Measurements from ENCODE around the gene NES.

DNA sequence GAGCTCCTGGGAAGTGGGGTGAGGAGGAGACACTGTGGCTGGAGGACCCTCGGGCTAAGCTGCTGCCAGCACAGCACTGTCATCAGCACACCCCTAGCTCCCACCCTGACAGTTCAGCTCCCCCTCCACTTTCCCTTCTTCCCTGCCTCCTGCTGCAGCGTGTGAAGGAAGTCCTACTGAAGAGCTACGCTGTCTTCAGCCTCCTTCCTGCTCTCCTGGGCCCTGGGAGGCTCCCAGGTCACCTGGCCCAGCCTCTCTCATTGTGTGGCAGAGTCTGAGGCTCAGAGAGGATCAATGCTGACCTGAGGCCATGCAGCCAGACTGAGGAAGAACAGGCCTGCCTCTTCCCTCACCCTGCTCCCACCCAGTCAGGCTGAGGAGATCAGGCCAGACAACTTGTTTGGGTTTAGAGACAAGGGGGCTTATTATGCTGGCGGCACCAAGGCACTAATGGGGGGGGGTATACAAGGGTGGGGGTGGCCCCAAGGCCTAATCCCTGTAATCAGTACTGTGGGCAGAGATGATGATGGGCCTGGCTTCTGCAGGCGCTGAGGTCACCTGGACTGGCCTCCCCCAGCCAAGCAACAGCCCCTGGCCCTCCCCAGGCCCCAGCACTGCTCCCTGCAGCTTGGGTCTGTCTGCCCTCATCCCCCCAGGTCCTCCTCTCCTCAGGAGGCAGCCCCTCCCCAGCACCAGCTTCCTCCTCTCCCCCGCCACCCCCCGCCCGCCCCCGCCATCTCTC lies 9.1 kb downstream of the NES start:
- no peak for TF ChIP-seq POLR2A (IDR thresholded peaks at IDR 0.05)
- TF ChIP-seq, protein P1, sequence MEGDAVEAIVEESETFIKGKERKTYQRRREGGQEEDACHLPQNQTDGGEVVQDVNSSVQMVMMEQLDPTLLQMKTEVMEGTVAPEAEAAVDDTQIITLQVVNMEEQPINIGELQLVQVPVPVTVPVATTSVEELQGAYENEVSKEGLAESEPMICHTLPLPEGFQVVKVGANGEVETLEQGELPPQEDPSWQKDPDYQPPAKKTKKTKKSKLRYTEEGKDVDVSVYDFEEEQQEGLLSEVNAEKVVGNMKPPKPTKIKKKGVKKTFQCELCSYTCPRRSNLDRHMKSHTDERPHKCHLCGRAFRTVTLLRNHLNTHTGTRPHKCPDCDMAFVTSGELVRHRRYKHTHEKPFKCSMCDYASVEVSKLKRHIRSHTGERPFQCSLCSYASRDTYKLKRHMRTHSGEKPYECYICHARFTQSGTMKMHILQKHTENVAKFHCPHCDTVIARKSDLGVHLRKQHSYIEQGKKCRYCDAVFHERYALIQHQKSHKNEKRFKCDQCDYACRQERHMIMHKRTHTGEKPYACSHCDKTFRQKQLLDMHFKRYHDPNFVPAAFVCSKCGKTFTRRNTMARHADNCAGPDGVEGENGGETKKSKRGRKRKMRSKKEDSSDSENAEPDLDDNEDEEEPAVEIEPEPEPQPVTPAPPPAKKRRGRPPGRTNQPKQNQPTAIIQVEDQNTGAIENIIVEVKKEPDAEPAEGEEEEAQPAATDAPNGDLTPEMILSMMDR (IDR thresholded peaks at IDR 0.05 in 8 of 11, conservative IDR thresholded peaks at IDR 0.05 in 3 of 11): no peak

Data from spleen (tissue), 7 donors.